Measurements from ENCODE around the gene FPGS. TPM values are rescaled to one million over a fixed set of nuclear protein-coding genes. Genes with fewer than 3 reads are reported as not detected.
A peak's percentile ranks its signal among the peaks of the same experiment; 100 is the strongest.

Gene FPGS
- total RNA-seq, 1 donor from 2014 or later, result 75.2 TPM

DNA sequence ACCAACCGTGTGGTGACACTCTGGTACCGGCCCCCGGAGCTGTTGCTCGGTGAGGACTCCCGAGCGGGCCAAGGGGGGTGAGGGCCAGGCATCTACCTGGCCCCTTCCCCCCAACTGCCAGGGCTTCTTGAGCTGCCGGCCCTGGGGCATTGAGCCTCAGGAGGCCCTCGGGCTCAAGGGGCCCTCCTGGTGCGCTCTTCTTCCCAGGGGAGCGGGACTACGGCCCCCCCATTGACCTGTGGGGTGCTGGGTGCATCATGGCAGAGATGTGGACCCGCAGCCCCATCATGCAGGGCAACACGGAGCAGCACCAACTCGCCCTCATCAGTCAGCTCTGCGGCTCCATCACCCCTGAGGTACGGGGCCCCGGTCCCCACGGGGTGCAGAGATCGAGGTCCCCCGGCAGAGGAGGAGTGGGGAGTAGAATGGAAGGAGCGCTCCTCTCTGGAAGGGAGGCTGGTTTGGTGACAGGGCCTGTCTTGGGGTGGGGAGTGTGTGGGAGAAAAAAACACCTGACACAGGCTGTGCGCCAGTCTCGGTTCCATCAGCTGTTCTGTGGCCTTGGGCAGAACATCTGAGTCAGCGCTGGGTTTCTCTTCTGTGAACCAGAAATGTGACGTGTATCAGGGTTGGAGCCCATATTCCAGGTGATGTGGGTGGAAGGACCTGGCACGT, 14.2 kb upstream of the FPGS start:
- no peak for DNase-seq (ENCODE audit: low read depth)

DNA sequence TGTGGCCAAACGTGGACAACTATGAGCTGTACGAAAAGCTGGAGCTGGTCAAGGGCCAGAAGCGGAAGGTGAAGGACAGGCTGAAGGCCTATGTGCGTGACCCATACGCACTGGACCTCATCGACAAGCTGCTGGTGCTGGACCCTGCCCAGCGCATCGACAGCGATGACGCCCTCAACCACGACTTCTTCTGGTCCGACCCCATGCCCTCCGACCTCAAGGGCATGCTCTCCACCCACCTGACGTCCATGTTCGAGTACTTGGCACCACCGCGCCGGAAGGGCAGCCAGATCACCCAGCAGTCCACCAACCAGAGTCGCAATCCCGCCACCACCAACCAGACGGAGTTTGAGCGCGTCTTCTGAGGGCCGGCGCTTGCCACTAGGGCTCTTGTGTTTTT, 13.5 kb upstream of the FPGS start:
- no peak for DNase-seq (ENCODE audit: low read depth)

- no peak for DNase-seq (ENCODE audit: low read depth)
Measured at GRCh38 chr9:127790094-127790855, 12.4 kb upstream of the FPGS start.

GRCh38 chr9:127791085-127791484, 11.6 kb upstream of the FPGS start:
- no peak for DNase-seq (ENCODE audit: low read depth)

- DNase-seq (ENCODE audit: low read depth), result no peak
Measured at GRCh38 chr9:127792417-127793031, 10.2 kb upstream of the FPGS start.

DNA sequence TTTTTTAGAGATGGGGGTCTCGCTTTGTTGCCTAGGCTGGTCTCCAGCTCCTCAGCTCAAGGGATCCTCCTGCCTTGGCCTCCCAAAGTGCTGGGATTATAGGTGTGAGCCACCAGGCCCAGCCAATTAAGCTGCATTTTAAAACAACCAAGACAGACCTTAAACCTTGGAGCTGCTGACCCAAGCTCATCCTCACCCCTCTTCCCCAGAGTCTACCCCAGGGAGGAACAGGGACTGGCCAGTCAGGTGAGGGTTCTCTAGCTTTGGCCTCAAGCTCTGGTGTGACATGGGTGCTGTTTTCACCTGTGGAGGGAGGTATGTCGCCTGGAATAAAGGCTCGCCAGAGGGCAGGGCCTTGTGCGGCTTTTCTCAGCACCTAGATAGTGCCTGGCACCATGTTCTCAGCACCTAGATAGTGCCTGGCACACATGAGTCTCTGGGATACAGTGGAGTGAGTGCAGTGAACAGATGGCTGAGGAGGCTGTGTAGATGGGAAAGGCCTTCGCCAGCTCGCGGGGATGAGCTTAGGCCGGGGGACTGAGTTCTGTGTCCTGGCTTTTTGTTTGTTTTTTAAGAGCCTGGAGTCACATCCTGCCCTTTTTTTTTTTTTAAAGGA, 9.5 kb upstream of the FPGS start:
- DNase-seq (ENCODE audit: low read depth), result no peak

DNA sequence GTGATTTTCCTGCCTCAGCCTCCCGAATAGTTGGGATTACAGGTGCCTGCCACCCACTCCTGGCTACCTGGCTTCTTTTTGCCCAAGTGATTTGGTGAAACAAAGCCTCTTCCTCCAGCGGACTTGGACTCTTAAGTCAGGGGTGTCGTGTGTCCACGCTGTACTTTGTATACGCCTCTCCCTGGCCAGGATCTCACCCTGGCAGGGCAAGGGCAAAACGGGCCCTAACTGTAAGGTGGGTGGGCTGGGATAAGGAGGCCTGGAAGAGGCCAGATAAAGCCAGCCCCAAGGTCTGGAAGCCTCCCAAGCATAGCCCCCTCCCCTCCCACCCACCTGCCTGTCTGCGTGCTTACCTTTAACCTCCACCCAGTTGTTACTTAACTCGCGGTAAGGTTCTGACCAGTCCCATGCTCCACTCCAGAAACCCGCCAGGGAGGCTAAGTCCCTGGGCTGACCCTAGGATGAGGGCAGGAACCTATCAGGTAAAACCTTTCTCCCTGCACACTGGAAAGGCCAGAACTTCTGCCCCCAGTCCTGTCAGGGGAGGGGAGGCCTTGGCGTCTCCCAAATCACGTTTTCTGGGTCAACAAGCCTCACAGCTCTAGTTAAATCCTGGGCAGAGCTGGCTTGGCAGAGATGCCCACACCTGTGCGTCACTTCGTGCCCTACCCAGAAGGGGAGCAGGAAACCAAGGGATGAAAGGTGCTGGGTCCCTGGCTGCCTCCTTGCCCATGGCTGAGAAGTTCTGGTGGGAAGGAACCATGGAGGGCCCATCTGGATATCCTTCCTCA, 8.5 kb upstream of the FPGS start:
- DNase-seq (ENCODE audit: low read depth), result no peak

- peak; percentile 9 for DNase-seq (ENCODE audit: low read depth)
Measured at GRCh38 chr9:127796225-127796813, 6.4 kb upstream of the FPGS start.

DNA sequence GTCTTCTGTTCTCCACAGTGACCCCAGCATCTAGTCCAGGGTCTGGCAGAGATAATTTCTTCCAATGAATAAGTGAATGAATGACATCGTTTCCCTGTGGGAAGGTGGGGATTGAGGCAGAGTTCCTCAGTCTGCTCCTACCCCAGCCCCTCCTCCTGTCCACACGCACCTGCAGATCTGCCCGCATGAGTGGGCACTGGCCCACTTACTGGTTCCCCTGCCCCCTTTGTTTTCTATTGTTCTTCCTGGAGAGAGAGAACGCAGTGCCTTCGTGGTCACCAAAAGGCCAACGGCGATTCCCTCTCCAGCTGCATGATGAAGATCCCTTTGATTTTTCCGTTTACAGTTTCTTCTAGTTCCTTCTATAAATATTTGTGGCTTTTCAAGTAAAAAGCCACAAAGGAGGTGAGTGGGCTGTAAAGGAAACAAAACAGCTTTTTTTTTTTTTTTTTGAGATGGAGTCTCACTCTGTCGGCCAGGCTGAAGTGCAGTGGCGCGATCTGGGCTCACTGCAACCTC, 5.8 kb upstream of the FPGS start:
- peak; percentile 59 for DNase-seq (ENCODE audit: low read depth)

- peak; percentile 8 for DNase-seq (ENCODE audit: low read depth)
Measured at GRCh38 chr9:127801955-127802575, 617 bp upstream of the FPGS start.

DNA sequence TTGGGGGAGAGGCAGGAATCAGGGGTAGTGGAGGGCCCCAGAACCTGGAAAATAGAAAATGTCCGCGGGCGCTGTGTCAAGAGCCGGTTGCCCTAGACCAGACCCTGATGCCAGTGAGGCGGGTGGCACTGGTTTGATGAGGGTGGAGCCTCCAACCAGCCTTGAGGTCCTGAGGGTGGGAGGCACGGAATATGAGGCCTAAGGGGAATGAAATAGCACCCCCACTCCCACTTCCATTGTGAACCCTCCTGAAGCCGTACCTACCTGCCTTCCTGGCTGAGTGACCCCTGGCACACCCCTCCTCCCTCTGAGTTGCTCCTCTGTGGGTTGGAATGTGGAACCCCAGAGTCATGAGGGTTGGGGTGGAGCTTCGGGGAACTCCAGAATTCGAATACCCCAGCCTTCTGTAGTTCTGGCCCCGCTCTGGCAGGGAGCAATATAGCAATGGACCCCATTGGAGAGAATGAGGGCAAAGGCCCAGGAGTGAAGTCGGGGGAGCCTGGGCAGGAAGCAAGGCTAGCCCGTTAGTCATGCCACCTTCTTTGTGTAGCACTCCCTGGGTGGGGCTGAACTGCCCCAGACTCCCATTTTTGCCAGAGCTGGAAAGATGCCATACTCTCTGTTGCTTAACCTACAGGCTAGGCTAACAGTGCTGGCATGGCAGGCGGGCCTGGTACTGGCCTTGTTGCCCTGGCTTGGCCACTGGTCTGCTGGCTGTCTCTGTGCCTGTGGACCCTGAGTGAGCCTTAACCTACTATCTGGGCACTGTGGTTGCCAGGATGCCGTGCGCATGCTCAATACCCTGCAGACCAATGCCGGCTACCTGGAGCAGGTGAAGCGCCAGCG, 1.0 kb downstream of the FPGS start:
- peak; percentile 84 for DNase-seq (ENCODE audit: low read depth)

DNA sequence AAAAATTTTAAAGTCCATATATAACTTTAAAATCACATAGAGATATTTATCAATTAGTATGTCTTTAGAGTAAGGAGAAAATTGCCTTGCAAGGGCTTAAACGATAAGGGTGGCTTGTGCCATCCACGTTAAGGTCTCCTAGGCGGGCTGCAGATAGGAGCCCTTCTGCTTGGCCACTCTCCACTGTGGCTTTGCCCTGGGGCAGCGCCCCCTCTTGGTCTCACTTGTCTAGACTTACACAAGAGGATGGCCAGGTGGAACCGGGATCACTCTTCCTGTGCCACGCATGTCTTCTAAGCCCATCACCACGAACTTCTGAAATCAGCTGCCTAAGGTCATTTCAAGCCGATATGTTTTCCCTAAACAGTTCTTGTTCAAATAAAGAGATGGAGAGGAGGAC, 2.9 kb downstream of the FPGS start:
- DNase-seq (ENCODE audit: low read depth), result peak; percentile 16

- DNase-seq (ENCODE audit: low read depth), result no peak
Measured at GRCh38 chr9:127806871-127807270, 4.2 kb downstream of the FPGS start.

DNA sequence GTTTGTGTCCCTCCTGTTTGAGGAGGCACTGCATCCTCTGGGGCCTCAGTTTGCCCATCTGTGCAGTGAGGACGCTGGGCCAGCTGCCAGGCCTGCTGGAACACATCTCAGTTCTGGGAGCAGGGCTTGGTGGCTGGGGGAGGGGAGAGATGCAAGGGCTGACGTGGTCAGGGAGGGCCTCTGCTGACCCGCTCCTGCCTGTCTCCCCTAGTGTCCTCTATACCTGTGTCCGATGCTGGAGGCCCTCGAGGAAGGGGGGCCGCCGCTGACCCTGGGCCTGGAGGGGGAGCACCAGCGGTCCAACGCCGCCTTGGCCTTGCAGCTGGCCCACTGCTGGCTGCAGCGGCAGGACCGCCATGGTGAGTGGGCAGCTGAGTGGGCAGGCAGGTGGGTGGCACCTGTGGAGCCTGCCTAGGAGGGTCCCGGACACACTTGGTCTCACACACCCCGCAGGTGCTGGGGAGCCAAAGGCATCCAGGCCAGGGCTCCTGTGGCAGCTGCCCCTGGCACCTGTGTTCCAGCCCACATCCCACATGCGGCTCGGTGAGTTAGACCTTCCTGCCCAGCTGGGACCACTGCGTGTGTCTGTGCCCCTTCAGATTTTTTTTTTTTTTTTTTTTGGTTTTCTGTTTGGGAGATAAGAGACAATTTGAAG, 5.8 kb downstream of the FPGS start:
- no peak for DNase-seq (ENCODE audit: low read depth)

DNA sequence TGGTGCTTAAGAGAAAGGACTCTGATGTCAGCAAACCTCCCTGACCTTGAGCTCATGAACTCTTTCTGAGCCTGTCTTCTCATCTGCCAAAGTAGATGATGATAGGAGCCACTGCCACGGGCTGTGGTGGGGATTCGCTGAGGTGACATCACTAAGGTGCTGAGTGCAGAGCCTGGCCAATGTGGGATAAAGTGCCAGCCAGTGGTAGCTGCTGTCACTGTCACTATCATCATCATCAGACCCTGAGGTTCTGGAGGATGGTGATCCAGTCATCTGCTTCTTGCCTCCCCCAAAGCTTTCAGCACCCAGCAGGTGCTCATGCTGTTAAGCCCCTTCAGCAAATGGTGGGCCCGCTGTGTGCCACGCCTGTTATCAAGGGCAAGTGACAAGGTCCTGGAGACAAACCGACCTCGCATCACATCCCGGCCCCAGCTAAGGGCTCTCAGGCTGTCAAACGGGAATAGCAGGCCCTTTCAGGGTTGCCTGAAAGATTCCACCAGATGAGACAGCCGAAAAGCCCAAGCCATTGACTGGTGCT, 6.4 kb downstream of the FPGS start:
- DNase-seq (ENCODE audit: low read depth), result no peak

- no peak for DNase-seq (ENCODE audit: low read depth)
Measured at GRCh38 chr9:127809540-127810377, 7.1 kb downstream of the FPGS start.

DNA sequence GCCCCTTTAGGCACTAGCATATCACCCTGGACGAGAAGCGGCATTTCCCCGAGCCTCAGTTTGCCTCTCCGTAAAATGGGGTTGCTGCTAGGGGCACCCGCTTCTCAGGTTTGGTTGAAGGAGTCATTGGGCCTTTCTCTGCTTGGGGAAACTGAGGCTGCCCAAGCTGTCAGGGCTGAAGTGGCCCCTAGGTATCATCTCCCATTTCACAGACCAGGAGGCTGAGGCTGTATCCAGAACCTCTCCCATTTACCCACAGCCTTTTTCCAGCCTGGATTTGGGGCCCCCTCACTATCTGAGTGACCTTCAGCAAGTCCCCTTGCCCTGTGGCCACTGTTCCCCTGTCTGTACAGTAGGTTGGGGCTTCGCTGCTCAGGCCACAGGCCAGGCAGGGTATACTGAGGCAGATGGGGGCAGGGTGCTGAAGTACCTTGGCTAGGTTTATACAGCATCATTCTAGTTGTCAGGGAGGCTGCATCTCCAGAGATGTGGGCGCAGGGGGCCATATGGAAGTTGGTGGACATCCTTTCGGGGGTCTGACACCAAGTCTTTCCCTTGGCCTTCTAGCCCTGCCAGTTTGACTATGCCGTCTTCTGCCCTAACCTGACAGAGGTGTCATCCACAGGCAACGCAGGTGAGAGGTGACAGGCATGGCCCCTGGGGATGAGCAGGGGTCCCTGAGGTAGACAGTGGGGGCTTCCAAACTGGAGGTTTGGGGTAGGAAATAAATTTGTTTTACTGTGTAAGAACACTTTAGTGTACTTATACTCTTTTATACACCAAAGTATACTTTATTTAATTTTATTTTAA, 7.9 kb downstream of the FPGS start:
- no peak for DNase-seq (ENCODE audit: low read depth)
